ENCODE measurements around the gene ASF1B. TPM values are rescaled to one million over a fixed set of nuclear protein-coding genes. Genes with fewer than 3 reads are reported as not detected.
A peak's percentile ranks its signal among the peaks of the same experiment; 100 is the strongest.
"Not testable (repeated sequence)": the region's sequence is repeated elsewhere in the genome, so short reads cannot be mapped to it uniquely, and the experiment has no call there.

The ASF1B gene
- polyA plus RNA-seq (2011; rRNA removed), result 2.8 and 2.9 TPM in 2 replicates
- 2.9 and 3.7 TPM in 2 replicates for polyA minus RNA-seq (2011; rRNA and poly(A)+ RNA removed)

- POLR2A ChIA-PET, result interaction anchor here (0.6 to 1.8 kb wide), 18 partner anchors 8 to 395 kb away, joined by 3 to 6 read pairs (median 3); partner anchors contain the start of genes ADGRE5, DDX39A, DNAJB1 and PRKACA
Observed at GRCh38 chr19:14136509-14137281, at the start of gene ASF1B. TSS of gene ASF1B (minus strand) at chr19:14136589. CDS start at chr19:14136456, 133 bp downstream.

DNA sequence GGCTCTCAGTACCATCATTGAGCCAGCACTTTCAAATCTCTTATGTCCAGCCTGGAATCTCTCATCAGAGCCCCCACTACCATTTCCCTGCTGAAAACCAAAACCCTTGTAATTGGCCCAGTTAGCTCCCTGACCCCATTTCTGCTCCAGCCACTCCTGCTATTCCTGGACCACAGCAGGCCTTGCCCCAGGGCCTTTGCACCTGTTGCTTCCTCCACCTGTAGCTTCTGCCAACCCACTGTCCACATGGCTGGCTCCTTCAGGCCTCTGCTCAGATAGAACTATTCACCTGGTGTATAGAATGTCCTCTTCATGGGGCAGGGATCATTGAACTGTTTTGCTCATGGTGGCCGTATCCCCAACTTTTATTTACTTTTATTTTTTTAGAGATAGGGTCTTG lies 49.3 kb upstream of the ASF1B start:
- DNase-seq (ENCODE audit: low read depth, low spot score); H3K9me3 ChIP-seq (ENCODE audit: control insufficient read depth, insufficient read depth, low read length); POLR2A ChIA-PET; H3K27me3 ChIP-seq (ENCODE audit: control insufficient read depth, insufficient read depth, low read length); H3K4me3 ChIP-seq (ENCODE audit: low read depth, low read length); CTCF ChIA-PET; H3K27ac ChIP-seq (ENCODE audit: low read depth, low read length): not testable (repeated sequence)

More at GRCh38 chr19:14136509-14137281, at the start of gene ASF1B:
- Histone ChIP-seq H3K27ac (ENCODE audit: low read depth, low read length) (peak within 1 kb of the TSS; percentile 87), H3K9me3 (ENCODE audit: control insufficient read depth, insufficient read depth, low read length) (no peaks in the 10 kb centered on the region; the same call in 1 of the 2 replicates), H3K4me3 (ENCODE audit: low read depth, low read length) (peak within 1 kb of the TSS; percentile 79), H3K27me3 (ENCODE audit: control insufficient read depth, insufficient read depth, low read length) (no peaks in the 10 kb centered on the region)
- peak; percentile 100 for DNase-seq (ENCODE audit: low read depth, low spot score)
- CTCF ChIA-PET, result interaction anchor here (0.5 to 2.7 kb wide), 59 partner anchors 9 to 423 kb away, joined by 3 to 41 read pairs (median 5); partner anchors contain the start of genes ADGRE5, DDX39A, PKN1 and PTGER1
- TF ChIP-seq, protein P1, sequence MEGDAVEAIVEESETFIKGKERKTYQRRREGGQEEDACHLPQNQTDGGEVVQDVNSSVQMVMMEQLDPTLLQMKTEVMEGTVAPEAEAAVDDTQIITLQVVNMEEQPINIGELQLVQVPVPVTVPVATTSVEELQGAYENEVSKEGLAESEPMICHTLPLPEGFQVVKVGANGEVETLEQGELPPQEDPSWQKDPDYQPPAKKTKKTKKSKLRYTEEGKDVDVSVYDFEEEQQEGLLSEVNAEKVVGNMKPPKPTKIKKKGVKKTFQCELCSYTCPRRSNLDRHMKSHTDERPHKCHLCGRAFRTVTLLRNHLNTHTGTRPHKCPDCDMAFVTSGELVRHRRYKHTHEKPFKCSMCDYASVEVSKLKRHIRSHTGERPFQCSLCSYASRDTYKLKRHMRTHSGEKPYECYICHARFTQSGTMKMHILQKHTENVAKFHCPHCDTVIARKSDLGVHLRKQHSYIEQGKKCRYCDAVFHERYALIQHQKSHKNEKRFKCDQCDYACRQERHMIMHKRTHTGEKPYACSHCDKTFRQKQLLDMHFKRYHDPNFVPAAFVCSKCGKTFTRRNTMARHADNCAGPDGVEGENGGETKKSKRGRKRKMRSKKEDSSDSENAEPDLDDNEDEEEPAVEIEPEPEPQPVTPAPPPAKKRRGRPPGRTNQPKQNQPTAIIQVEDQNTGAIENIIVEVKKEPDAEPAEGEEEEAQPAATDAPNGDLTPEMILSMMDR (IDR thresholded peaks at IDR 0.05; ENCODE audit: low read depth, low read length), result peak; percentile 73

- Histone ChIP-seq H3K27me3 (ENCODE audit: control insufficient read depth, insufficient read depth, low read length) (no peaks in the 10 kb centered on the region), H3K4me3 (ENCODE audit: low read depth, low read length) (no peak overlapping the region), H3K27ac (ENCODE audit: low read depth, low read length) (no peak overlapping the region), H3K9me3 (ENCODE audit: control insufficient read depth, insufficient read depth, low read length) (no peaks in the 10 kb centered on the region)
- ChIA-PET CTCF (interaction anchor here (1.6 kb wide), 1 partner anchor 163 kb away, joined by 6 read pairs; no protein-coding TSS in a partner anchor), POLR2A (no interaction called here)
- TF ChIP-seq, protein P1 (IDR thresholded peaks at IDR 0.05; ENCODE audit: low read depth, low read length), result no peak
- DNase-seq (ENCODE audit: low read depth, low spot score), result no peak
Observed at GRCh38 chr19:14185158-14185557, 48.8 kb upstream of the ASF1B start.

DNA sequence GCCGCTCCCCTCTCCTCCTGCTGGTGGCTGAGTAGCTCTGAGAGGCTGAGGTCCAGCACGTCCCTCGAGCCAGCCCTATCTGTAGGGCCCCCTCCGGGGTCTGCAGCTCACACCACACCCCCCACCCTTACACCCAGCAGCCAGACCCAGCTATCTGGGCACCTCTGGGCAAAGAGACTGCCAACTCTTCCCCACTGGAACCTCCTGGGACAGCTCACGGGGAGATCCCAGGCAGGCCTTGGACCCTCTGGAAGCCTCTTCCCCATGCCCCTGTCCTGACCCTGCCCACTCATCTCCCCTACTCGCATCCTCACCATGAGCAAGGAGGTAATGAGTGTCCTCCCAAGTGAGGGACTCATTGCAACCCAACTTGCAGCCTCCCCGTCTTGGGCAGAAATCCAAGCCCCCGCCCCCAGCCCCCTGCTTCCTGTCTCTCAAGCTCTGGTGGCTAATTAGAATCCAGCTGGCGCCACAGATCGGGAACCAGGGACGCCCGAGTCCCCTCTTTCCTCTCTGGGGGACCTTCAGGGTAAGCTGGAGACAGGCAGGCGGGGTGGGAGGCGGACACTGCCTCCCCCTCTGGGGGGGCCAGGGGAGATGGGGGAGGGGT lies 47.5 kb upstream of the ASF1B start:
- no peak for DNase-seq (ENCODE audit: low read depth, low spot score)
- CTCF ChIA-PET, result interaction anchor here (0.8 to 1.6 kb wide), 2 partner anchors 17 to 164 kb away, joined by 3 to 6 read pairs; no protein-coding TSS in a partner anchor

DNA sequence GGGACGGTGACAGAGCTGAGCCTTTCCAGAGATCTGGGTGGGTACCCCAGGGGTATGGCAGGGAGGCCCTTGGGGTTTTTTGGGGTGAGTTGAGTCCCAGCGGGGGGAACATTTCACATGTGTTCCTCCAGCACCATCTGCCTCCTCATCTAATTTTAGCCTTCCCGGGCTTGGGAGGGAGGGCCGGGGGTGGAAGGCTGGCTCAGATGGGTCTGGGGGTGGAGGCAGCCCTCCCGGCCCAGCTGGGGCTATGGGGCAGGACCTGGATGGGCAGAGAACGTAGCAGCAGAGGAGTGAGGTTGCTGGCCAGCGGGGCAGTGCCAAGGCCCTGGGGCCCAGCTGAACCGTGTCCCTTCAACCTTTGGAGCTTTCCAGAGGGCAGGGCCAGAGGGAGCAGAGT lies 46.1 kb upstream of the ASF1B start:
- TF ChIP-seq, protein P1 (IDR thresholded peaks at IDR 0.05; ENCODE audit: low read depth, low read length), result no peak
- CTCF ChIA-PET, result no interaction called here

More for the DNA sequence above, 47.5 kb upstream of the ASF1B start:
- Histone ChIP-seq H3K9me3 (ENCODE audit: control insufficient read depth, insufficient read depth, low read length) (no peaks in the 10 kb centered on the region), H3K27ac (ENCODE audit: low read depth, low read length) (no peak overlapping the region), H3K4me3 (ENCODE audit: low read depth, low read length) (no peak overlapping the region), H3K27me3 (ENCODE audit: control insufficient read depth, insufficient read depth, low read length) (no peaks in the 10 kb centered on the region)
- POLR2A ChIA-PET, result no interaction called here
- TF ChIP-seq, protein P1 (IDR thresholded peaks at IDR 0.05; ENCODE audit: low read depth, low read length), result no peak

More for the DNA sequence above, 46.1 kb upstream of the ASF1B start:
- Histone ChIP-seq H3K4me3 (ENCODE audit: low read depth, low read length) (no peak overlapping the region), H3K27ac (ENCODE audit: low read depth, low read length) (no peak overlapping the region), H3K27me3 (ENCODE audit: control insufficient read depth, insufficient read depth, low read length) (no peaks in the 10 kb centered on the region), H3K9me3 (ENCODE audit: control insufficient read depth, insufficient read depth, low read length) (no peaks in the 10 kb centered on the region)
- DNase-seq (ENCODE audit: low read depth, low spot score), result no peak
- POLR2A ChIA-PET, result no interaction called here
